GM08714 (cell line): ENCODE data around the gene JARID2.

ENCODE experiments used
- H3K4me3 ChIP-seq: fragments of 200-500 bp; sonication (Bioruptor generic); 2 replicates; pipeline ENCODE4 v1.5.1; 2014; ENCODE audit warnings: mild to moderate bottlenecking, low read length, inconsistent platforms
- ZNF274 ChIP-seq: IDR thresholded peaks from 2 replicates; pipeline ENCODE4 v1.6.1; 2012; ENCODE audit warnings: mild to moderate bottlenecking, low read depth, low read length

The JARID2 gene

DNA sequence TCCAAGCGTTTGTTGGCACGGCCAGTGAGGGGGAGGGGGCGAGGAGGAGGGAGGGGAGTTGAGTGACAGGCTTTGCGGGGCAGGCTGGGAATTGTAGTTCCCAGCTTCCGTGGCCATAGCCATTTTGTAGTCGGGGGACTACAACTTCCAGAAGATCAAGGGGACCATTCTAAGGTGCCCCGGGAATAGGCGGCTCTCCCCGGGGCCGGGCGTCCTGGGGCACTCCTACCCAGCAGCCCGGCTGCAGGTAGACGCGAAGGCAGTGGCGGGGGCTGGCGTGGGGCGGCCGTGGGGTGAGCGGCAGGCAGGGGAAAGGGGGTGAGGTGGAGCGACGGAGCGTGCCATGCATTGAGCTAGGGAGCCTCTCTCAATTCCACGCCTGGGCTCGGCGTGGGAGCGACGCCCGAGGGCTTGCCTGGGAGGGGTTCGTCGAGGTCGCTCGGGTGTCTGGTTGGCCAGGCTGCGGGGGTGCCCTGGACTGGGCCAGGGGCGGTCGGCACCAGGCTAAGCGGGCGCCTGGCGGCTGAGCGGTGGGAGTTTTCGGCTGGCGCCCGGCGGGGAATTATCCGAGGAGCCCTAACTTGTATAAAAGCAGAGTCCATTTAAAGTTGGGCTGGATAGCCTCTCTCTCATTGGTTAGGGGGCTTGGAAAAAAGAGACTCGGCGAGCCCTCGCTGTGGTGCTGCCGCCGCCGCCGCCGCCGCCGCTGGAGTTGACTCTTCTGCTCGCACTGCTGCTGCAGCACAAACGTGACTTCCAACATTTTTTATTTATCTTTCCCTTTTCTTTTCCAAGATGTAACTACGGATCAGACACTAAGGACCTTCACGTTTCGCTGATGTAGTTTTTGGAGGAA is at the start of gene JARID2:
Gene JARID2, plus strand, starts transcription at position 709 of the 856 bp plus-strand sequence. CDS start 471 bp downstream, outside the sequence.
- TF ChIP-seq ZNF274 = no peak
- H3K4me3 ChIP-seq = peak within 1 kb of the TSS; percentile 99

DNA sequence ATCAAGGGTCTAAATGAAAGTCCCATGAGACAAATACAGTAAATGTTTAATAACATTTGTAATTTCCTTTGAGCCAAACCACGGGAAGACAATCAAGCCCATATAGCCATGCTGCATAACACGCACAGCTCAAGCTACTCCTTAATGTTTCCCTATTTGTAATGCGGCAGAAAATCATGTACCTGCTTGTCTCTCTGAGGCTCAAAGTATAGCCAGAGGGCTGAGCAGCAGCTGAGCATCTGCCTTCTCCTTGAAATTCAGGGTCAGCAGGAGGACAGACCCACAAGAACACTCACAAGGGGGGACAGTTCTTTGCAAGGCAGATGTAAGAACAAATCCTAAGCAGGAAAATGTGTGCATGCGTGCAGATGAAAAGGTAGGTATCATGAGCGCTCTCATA is 45.8 kb upstream of the JARID2 start:
- H3K4me3 ChIP-seq = no peak overlapping the region
- TF ChIP-seq ZNF274 = no peak

DNA sequence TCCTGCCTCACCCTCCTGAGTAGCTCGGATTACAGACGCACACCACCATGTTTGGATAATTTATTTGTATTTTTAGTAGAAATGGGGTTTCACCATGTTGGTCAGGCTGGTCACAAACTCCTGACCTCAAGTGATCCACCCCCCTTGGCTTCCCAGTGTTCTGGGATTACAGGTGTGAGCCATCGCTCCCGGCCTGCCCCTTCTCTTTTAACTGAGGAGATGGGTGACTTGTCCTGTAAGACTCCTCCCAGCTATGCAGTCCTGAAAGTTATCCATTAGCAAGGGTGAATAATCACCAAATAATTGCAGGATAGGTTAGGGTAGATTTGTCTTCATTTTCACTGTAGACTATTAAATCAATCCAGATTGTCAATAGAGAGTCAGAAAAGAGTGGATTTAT is 40.5 kb upstream of the JARID2 start:
- no peak for TF ChIP-seq ZNF274

DNA sequence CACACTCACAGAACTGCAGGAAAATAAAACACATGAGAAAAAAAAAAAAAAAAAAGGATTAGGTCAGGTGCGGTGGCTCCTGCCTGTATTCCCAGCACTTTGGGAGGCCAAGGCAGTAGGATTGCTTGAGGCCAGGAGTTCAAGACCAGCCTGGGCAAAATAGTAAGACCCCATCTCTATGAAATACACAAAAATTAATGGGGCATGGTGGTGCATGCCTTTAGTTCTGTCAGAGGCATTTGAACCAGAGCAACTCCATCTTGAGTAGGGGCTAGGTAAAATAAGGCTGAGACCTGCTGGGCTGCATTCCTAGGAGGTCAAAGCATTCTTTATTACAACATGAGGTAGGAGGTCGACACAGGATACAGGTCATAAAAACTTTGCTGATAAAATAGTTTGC is 39.0 kb upstream of the JARID2 start:
- no peak overlapping the region for H3K4me3 ChIP-seq
- TF ChIP-seq ZNF274 = no peak

More for the DNA sequence above, 40.5 kb upstream of the JARID2 start:
- no peak overlapping the region for H3K4me3 ChIP-seq

DNA sequence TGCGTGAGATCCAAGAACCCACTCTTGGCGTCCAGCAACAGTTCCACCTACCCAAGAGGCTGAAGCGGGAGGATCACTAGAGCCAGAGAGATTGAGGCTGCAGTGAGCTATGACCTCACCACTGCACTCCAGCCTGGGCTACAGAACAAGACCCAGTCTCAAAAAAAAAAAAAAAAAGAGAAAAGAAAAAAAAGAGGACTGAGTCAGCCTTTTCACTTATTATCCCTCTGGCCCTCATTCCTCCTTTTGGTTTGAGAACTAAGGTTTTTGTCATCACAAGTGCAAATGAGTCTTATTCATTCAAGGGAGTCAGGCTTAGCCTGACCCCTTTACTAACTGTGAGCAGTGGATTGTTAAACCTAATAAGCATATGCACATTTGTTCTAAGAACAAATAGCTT is 37.9 kb upstream of the JARID2 start:
- no peak overlapping the region for H3K4me3 ChIP-seq
- no peak for TF ChIP-seq ZNF274

DNA sequence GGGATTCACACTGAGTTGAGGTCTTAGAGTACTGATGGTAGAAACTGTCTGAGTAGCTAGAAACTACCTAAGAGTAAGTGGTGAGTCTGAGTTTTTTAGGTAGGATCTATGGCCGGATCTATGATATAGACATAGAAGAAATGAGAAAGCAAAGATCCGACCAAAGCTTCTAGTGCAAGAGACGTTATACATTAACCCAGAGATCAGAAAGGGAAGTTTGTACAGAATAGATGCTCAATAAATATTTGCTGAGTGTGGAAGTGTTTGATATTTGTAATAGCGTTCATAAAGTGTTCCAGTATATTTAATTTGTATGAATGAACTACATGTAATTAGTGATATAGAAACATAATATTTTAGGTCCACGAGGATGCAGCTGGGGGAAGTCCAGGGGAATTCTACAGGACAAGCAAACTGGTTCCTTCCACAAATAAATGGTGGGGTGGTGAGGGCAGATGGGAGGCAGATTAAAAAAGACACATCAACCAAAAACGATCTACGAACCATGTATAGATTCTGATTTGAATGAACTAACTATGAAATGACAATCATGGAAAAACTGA is 31.9 kb upstream of the JARID2 start:
- no peak overlapping the region for H3K4me3 ChIP-seq
- no peak for TF ChIP-seq ZNF274

DNA sequence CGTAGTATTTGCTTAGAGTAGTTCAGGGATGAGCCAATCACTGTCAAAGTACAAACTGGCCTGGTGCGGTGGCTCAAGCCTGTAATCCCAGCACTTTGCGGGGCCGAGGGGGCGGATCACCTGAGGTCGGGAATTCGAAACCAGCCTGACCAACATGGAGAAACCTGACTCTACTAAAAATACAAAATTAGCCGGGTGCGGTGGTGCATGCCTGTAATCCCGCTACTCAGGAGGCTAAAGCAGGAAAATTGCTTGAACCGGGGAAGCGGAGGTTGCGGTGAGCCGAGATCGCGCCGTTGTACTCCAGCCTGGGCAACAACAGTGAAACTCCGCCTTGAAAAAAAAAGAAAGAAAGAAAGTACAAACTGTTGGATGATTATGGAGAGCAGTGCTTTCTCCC is 27.5 kb upstream of the JARID2 start:
- no peak for TF ChIP-seq ZNF274
- H3K4me3 ChIP-seq = no peak overlapping the region

DNA sequence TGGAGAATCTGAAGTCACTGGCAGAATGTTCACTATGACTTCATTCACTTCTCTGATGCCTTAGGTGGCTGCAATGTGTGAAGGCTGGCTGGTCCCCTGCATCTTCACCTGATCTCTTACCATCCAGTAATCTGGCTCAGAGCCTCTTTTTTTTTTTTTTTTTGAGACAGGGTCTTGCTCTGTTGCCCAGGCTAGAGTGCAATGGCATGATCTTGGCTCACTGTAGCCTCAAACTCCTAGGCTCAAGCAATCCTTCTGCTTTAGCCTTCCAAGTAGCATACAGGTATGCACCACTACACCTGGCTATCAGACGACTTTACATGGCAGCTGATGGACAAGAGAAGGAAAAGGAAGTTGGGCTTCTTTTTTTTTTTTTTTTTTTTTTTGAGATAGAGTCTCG is 25.8 kb upstream of the JARID2 start:
- no peak for TF ChIP-seq ZNF274
- no peak overlapping the region for H3K4me3 ChIP-seq

DNA sequence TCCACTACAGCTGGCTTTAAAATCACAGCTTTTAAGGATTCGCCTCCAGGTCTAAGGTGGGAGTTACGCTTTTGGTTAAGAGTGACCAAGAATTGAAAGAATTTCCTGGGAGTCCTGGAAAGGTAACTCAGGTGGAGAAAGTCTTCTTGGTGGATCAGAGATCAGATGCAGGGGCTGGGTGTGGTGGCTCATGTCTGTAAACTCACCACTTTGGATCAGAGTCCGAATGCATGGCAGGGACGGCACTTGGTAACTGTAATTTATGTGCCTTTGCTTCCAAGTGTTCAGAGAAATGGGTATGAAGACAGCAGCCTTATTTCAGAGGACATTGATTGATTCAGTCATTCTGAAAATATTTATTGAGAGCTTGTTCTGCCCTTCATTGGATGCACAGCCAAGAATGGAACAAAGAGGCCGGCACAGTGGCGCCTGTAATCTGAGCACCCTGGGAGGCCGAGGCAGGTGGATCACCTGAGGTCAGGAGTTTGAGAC is 18.0 kb upstream of the JARID2 start:
- no peak for TF ChIP-seq ZNF274
- no peak overlapping the region for H3K4me3 ChIP-seq

DNA sequence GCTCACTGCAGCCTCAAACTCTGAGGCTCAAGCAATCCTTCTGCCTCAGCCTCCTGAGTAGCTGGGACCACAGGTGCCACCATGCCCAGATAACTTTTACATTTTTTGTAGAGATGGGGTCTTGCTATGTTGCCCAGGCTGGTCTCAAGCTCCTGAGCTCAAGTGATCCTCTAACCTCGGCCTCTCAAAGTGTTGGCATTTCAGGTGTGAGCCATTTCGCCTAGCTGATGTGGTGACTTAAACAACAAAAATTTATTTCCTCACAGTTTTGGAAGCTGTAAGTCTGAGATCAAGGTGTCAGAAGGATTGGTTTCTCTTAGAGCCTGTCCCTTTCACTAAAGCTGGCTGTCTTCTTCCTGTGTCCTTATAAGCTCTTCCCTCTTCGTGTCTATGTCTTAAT is 15.0 kb upstream of the JARID2 start:
- no peak for TF ChIP-seq ZNF274
- no peak overlapping the region for H3K4me3 ChIP-seq

DNA sequence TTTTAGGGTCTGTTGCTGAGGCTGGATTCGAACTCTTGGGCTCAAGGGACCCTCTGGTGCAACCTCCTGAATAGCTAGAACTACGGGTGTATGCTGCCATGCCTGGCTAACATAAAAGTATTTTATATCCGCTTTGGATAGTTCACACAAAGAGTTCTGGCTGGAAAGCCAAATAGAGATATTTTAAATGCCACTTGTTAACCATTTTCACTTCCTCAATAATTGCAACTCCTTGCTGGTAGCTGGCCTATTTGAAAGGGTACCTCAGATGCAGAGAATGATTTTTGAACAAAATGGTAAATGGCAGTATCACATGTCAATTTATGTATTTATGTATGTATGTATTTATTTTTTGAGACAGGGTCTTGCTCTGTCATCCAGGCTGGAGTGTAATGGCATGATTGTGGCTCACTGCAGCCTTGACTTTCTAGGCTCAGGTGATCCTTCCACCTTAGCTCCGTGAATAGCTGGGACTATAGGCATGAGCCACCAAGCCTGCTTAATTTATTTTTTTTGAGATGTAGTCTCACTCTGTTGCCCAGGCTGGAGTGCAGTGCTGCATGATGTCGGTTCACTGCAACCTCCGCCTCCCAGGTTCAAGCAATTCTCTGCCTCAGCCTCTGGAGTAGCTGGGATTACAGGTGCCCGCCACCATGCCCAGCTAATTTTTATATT is 12.9 kb upstream of the JARID2 start:
- TF ChIP-seq ZNF274 = no peak
- H3K4me3 ChIP-seq = no peak overlapping the region

DNA sequence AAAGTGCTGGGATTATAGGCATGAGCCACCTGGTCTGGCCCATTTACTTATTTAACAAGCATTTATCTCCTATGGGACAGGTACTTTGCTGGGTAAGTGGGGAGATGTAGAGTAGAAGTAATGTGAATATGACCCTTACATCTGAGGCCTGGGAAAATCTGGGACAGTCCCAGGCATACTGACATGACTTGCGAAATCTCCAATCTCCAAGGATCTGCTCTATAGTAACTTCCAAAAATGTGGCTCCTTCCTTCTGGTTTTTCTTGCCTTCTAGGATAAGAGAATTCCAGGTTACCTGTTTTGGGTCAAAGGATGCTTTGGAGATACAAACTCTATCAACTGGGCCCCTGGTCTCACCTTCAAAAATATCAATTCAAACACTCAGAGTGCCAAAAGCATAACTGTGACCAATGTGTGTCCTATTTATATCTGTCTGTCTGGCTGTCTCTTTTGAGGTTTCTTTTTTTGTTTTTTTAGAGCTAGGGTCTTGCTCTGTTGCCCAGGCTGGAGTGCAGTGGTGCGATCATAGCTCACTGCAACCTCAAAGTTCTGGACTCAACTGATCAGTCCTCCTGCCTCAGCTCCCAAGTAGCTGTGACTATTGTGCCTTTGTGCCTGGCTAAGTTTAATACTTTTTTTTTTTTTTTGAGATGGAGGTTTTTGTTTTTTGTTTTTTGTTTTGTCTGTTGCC is 11.7 kb upstream of the JARID2 start:
- TF ChIP-seq ZNF274 = no peak

DNA sequence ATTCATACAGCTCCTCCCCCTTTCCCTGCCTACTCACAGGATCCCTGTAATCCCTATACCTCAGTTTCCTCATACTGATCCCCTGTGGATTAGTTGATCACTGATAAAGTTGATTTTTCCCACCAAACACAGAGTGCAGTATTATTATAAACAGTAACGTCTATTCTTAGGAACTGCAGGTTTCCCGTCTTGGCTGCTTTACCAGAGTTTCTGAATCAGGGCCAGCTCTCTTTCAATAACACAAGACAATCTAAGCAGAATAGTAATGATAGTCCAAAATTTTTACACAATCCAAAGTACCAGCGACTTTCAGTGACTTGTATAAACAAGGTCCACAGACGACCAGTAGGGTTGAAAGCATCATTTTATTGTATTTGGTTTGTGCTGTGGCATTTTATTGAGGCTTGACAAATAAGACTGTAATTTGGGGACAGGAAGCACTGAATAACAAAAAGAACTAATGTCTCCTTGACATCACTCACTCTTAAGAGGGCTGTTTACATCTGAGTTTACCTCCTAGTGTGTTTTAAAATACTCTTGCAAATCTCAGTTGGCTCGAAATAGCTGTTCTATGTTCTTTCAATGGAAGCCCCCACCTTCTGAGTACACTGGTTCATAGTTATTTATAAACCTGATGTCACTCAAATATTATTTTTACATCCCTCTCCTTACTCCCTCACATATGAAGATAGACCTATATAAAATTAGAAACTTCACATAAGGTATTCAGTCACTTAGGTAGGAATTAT is 6.1 kb upstream of the JARID2 start:
- no peak overlapping the region for H3K4me3 ChIP-seq
- no peak for TF ChIP-seq ZNF274

More for the DNA sequence above, 11.7 kb upstream of the JARID2 start:
- no peak overlapping the region for H3K4me3 ChIP-seq

DNA sequence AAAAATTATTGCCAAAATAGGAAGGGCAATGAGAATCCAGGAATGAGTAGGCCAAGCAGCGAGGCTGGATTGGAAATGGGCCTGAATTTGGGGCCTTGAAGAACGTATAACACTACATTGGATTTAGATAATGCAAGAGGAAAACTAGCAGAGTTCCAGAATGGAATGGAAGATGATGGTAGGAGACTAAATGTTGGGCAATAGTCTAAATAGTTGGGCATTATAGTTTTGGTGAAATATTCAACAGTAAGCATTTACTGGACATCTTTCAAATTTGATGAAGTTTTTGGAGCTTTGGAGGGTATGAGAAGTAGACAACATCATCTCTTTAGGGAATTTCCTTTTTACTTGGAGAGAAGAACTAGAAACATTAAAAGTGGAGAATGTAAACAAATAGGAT is 3.4 kb upstream of the JARID2 start:
- no peak overlapping the region for H3K4me3 ChIP-seq

More for the DNA sequence above, 3.4 kb upstream of the JARID2 start:
- TF ChIP-seq ZNF274 = no peak
